A549 (cell line): Measurements from ENCODE around the gene NOP9. TPM values are rescaled to one million over a fixed set of nuclear protein-coding genes. Genes with fewer than 3 reads are reported as not detected.

Experiments used
- ATAC-seq, 2 experiments: fragments of 200-7000 bp in 1 of 2; fragments of >200 bp in 1 of 2; cut with Nextera tagmentation in 1 of 2; cut with Tn5 transposase in 1 of 2; 3 replicates each; pipeline versions ENCODE4 v1.8.0 to v1.9.1; 2018 to 2020; ENCODE audit warnings: mild to moderate bottlenecking in 1 of 2, moderate library complexity in 1 of 2
- CTCF ChIA-PET: fragments of 300-600 bp; sonication (Branson Sonifier 250); formaldehyde crosslinking; extraction: SDS; loops from one replicate; lab custom pipeline; 2021; ENCODE audit warnings: antibody characterized with exemption, inconsistent platforms; lab: Yijun Ruan, JAX
- POLR2A ChIA-PET: fragments of 350-600 bp; formaldehyde crosslinking; extraction: SDS; loops from one replicate; lab custom pipeline; 2021; ENCODE audit warnings: antibody characterized with exemption, inconsistent platforms; lab: Yijun Ruan, JAX
- DNase-seq, 2 experiments: peaks; one replicate each; pipeline versions ENCODE4 v3.0.0 to v3.0.0-alpha.2; 2011 to 2016; ENCODE audit warnings: low read depth in 1 of 2, low spot score in 1 of 2
- FAIRE-seq: peaks from 2 replicates; lab custom pipeline; 2011; peaks lifted over from hg19 to GRCh38; lab: Jason Lieb, UNC
- H3K27ac ChIP-seq, 2 experiments: fragments of >200 bp; sonication (Bioruptor Twin); formaldehyde crosslinking; 3 replicates each; pipeline ENCODE4 v1.5.1; 2016 to 2017
- H3K4me1 ChIP-seq: fragments of >200 bp; sonication (Bioruptor Twin); formaldehyde crosslinking; 3 replicates; pipeline ENCODE4 v1.6.1; 2016
- H3K4me2 ChIP-seq: fragments of >200 bp; sonication (Bioruptor Twin); formaldehyde crosslinking; 3 replicates; pipeline ENCODE4 v1.6.1; 2016
- H3K4me3 ChIP-seq: fragments of >200 bp; sonication (Bioruptor Twin); formaldehyde crosslinking; 3 replicates; pipeline ENCODE4 v1.5.1; 2016
- H3K9me3 ChIP-seq: fragments of >200 bp; sonication (Bioruptor Twin); formaldehyde crosslinking; 3 replicates; pipeline ENCODE4 v1.6.1; 2016
- CBX8 ChIP-seq: fragments of 200-600 bp; sonication (generic); IDR thresholded peaks from 2 replicates; pipeline ENCODE4 v1.6.1; 2016
- CEBPB ChIP-seq, 2 experiments: fragments of >200 bp in 1 of 2; sonication (Bioruptor Twin) in 1 of 2; formaldehyde crosslinking in 1 of 2; IDR thresholded peaks; 2 replicates each; pipeline ENCODE4 v1.6.1; 2012 to 2016
- CHD4 ChIP-seq: fragments of 200-600 bp; sonication (generic); IDR thresholded peaks from 2 replicates; pipeline ENCODE4 v1.6.1; 2016; ENCODE audit warnings: antibody characterized with exemption, mild to moderate bottlenecking, borderline replicate concordance
- E2F6 ChIP-seq: IDR thresholded peaks from 2 replicates; pipeline ENCODE4 v1.6.1; 2012; ENCODE audit warnings: low read depth, borderline replicate concordance
- EHF ChIP-seq: fragments of 250-450 bp; sonication (Bioruptor Pico); IDR thresholded peaks from 2 replicates; pipeline ENCODE4 v1.5.0; 2020; ENCODE audit warnings: mild to moderate bottlenecking
- EHMT2 ChIP-seq: fragments of 200-600 bp; sonication (generic); IDR thresholded peaks from 2 replicates; pipeline ENCODE4 v1.6.1; 2016; ENCODE audit warnings: antibody characterized with exemption, low read depth, mild to moderate bottlenecking, moderate library complexity
- FOSL2 ChIP-seq, 2 experiments: fragments of 450-650 bp in 1 of 2; fragments of >200 bp in 1 of 2; sonication (Bioruptor Twin) in 1 of 2; formaldehyde crosslinking; IDR thresholded peaks; 2 replicates each; pipeline versions ENCODE4 v1.5.0 to v1.6.1; 2016 to 2020; ENCODE audit warnings: mild to moderate bottlenecking in 1 of 2, moderate library complexity in 1 of 2
- MAFK ChIP-seq: fragments of 450-650 bp; IDR thresholded peaks from 2 replicates; pipeline ENCODE4 v1.6.1; 2014; ENCODE audit not compliant: partially characterized antibody
- MYC ChIP-seq: IDR thresholded peaks from 2 replicates; pipeline ENCODE4 v1.6.1; 2012; ENCODE audit warnings: mild to moderate bottlenecking, inconsistent platforms, low read length, improper control_type of control experiment, borderline replicate concordance
- NPAS2 ChIP-seq: fragments of 250-450 bp; sonication (Bioruptor Pico); IDR thresholded peaks from 2 replicates; pipeline ENCODE4 v1.8.0; 2022; ENCODE audit warnings: mild to moderate bottlenecking, moderate library complexity, borderline replicate concordance
- NR3C1 ChIP-seq: fragments of >200 bp; sonication (Bioruptor Twin); formaldehyde crosslinking; IDR thresholded peaks from 3 replicates; pipeline ENCODE4 v1.6.1; 2017
- PBX3 ChIP-seq: IDR thresholded peaks from 2 replicates; pipeline ENCODE4 v1.6.1; 2012
- POLR2A ChIP-seq: IDR thresholded peaks from 2 replicates; pipeline ENCODE4 v1.6.1; 2012; ENCODE audit warnings: mild to moderate bottlenecking, low read length
- RARB ChIP-seq: fragments of 250-450 bp; sonication (Bioruptor Pico); IDR thresholded peaks from 2 replicates; pipeline ENCODE4 v1.8.0; 2021; ENCODE audit warnings: mild to moderate bottlenecking, moderate library complexity
- RNF2 ChIP-seq: fragments of 200-600 bp; sonication (generic); IDR thresholded peaks from 2 replicates; pipeline ENCODE4 v1.6.1; 2016; ENCODE audit warnings: low read depth, mild to moderate bottlenecking, antibody characterized with exemption, moderate library complexity, borderline replicate concordance
- TFCP2L1 ChIP-seq: fragments of 250-450 bp; sonication (Bioruptor Pico); IDR thresholded peaks from 2 replicates; pipeline ENCODE4 v1.5.0; 2021; ENCODE audit warnings: mild to moderate bottlenecking
- WGBS: methylation state at CpG from one replicate; pipeline ENCODE4 v1.1.6; 2017; ENCODE audit errors: missing lambda C conversion rate; 5-methylcytosine and 5-hydroxymethylcytosine counted together
- polyA plus RNA-seq, 4 experiments: library from polyadenylated mRNA; depleted of rRNA in 3 of 4; stranded (reverse); fragments of >200 nt; fragmentation: RNase III in 1 of 4; extraction: RNeasy Plus Mini Kit Qiagen cat#74134 plus additional on column Dnase treatment in 1 of 4; gene quantifications; 2 replicates in 3 of 4; 3 replicates in 1 of 4; pipeline ENCODE4 v1.2.3, GENCODE V29; 2011 to 2017
- TF ChIP-seq, protein P1 (sequence below): fragments of 250-450 bp; sonication (Bioruptor Pico); IDR thresholded peaks from 2 replicates; pipeline ENCODE4 v1.5.0; 2021; ENCODE audit warnings: mild to moderate bottlenecking, moderate library complexity, borderline replicate concordance
- TF ChIP-seq, protein P2 (sequence below): IDR thresholded peaks from 2 replicates; pipeline ENCODE4 v1.6.1; 2012
- TF ChIP-seq, protein P3 (sequence below): fragments of 200-600 bp; sonication (generic); IDR thresholded peaks from 2 replicates; pipeline ENCODE4 v1.6.1; 2016; ENCODE audit warnings: antibody characterized with exemption, mild to moderate bottlenecking, moderate library complexity
- TF ChIP-seq, protein P4 (sequence below): fragments of 150-350 bp; IDR thresholded peaks from 2 replicates; pipeline ENCODE4 v1.6.1; 2014; ENCODE audit warnings: low read depth, mild to moderate bottlenecking, low read length

NOP9 gene
- polyA plus RNA-seq, 2 of the 4 experiments (the other 2 are of a cell fraction) = 16.5 to 24.5 TPM

- TF ChIP-seq MYC (no peak), PBX3 (no peak), CEBPB (IDR thresholded peaks at IDR 0.05) (no peak), E2F6 (no peak), RARB (CRISPR knock-in tag) (no peak), EHF (CRISPR knock-in tag) (no peak), CHD4 (no peak), TFCP2L1 (CRISPR knock-in tag) (no peak), NR3C1 (no peak), RNF2 (no peak), EHMT2 (no peak), NPAS2 (CRISPR knock-in tag) (no peak), CBX8 (no peak), POLR2A (no peak), FOSL2 (IDR thresholded peaks at IDR 0.05) (no peak), FOSL2 (CRISPR knock-in tag; IDR thresholded peaks at IDR 0.05) (no peak), MAFK (no peak)
- TF ChIP-seq, protein P1, sequence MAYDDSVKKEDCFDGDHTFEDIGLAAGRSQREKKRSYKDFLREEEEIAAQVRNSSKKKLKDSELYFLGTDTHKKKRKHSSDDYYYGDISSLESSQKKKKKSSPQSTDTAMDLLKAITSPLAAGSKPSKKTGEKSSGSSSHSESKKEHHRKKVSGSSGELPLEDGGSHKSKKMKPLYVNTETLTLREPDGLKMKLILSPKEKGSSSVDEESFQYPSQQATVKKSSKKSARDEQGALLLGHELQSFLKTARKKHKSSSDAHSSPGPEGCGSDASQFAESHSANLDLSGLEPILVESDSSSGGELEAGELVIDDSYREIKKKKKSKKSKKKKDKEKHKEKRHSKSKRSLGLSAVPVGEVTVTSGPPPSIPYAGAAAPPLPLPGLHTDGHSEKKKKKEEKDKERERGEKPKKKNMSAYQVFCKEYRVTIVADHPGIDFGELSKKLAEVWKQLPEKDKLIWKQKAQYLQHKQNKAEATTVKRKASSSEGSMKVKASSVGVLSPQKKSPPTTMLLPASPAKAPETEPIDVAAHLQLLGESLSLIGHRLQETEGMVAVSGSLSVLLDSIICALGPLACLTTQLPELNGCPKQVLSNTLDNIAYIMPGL (CRISPR knock-in tag) = no peak
- TF ChIP-seq, protein P2, sequence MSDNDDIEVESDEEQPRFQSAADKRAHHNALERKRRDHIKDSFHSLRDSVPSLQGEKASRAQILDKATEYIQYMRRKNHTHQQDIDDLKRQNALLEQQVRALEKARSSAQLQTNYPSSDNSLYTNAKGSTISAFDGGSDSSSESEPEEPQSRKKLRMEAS = no peak
- TF ChIP-seq, protein P3, sequence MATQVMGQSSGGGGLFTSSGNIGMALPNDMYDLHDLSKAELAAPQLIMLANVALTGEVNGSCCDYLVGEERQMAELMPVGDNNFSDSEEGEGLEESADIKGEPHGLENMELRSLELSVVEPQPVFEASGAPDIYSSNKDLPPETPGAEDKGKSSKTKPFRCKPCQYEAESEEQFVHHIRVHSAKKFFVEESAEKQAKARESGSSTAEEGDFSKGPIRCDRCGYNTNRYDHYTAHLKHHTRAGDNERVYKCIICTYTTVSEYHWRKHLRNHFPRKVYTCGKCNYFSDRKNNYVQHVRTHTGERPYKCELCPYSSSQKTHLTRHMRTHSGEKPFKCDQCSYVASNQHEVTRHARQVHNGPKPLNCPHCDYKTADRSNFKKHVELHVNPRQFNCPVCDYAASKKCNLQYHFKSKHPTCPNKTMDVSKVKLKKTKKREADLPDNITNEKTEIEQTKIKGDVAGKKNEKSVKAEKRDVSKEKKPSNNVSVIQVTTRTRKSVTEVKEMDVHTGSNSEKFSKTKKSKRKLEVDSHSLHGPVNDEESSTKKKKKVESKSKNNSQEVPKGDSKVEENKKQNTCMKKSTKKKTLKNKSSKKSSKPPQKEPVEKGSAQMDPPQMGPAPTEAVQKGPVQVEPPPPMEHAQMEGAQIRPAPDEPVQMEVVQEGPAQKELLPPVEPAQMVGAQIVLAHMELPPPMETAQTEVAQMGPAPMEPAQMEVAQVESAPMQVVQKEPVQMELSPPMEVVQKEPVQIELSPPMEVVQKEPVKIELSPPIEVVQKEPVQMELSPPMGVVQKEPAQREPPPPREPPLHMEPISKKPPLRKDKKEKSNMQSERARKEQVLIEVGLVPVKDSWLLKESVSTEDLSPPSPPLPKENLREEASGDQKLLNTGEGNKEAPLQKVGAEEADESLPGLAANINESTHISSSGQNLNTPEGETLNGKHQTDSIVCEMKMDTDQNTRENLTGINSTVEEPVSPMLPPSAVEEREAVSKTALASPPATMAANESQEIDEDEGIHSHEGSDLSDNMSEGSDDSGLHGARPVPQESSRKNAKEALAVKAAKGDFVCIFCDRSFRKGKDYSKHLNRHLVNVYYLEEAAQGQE = no peak
- TF ChIP-seq, protein P4, sequence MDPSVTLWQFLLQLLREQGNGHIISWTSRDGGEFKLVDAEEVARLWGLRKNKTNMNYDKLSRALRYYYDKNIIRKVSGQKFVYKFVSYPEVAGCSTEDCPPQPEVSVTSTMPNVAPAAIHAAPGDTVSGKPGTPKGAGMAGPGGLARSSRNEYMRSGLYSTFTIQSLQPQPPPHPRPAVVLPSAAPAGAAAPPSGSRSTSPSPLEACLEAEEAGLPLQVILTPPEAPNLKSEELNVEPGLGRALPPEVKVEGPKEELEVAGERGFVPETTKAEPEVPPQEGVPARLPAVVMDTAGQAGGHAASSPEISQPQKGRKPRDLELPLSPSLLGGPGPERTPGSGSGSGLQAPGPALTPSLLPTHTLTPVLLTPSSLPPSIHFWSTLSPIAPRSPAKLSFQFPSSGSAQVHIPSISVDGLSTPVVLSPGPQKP = no peak
- FAIRE-seq (no peak), DNase-seq (no peak), ATAC-seq (no peak)
- Histone ChIP-seq H3K4me1 (peaks cover 11% of the 10 kb centered on the region), H3K4me2 (no peak overlapping the region), H3K27ac (no peak overlapping the region), H3K9me3 (no peaks in the 10 kb centered on the region), H3K4me3 (no peak overlapping the region)
- ChIA-PET POLR2A (no interaction called here), CTCF (interaction anchor here (0.5 to 46.6 kb wide), 5 partner anchors 10 to 210 kb away, joined by 3 to 1142 read pairs (median 135); partner anchors contain the start of genes CBLN3, DHRS1, KHNYN and NOP9)
- 88% methylated on average over 5 of the region's 5 CpGs for WGBS
These were observed 14.9 kb downstream of the NOP9 start for GRCh38 chr14:24314377-24315193.
